Measurements from ENCODE around the gene LOXL1. TPM values are rescaled to one million over a fixed set of nuclear protein-coding genes. Genes with fewer than 3 reads are reported as not detected.
A peak's percentile ranks its signal among the peaks of the same experiment; 100 is the strongest.

The LOXL1 gene
- total RNA-seq, 4 donors from 2014 or later: 22.9 to 63.0 (median 34.5) TPM

- H3K27me3 ChIP-seq: peaks cover 12% of the 10 kb centered on the region
- H3K4me1 ChIP-seq: peaks cover 17 to 80% (median 59%) of the 10 kb centered on the region in 3 donors
- no peak overlapping the region for H3K4me3 ChIP-seq
- no peak for ATAC-seq
- no peaks in the 10 kb centered on the region for H3K9me3 ChIP-seq
- TF ChIP-seq CTCF (IDR thresholded peaks at IDR 0.05) (no peak), POLR2AphosphoS5 (IDR thresholded peaks at IDR 0.05) (no peak), POLR2A (IDR thresholded peaks at IDR 0.05) (no peak), EP300 (IDR thresholded peaks at IDR 0.05) (no peak)
- peak overlapping the region; percentile 83 to 97 (median 96) for H3K27ac ChIP-seq
- peaks cover 0 to 8% of the 10 kb centered on the region in 2 donors for H3K36me3 ChIP-seq
- 80% methylated on average over 1 of the region's 7 CpGs; no CpG with 5 or more reads in 1 of the 2 donors for WGBS, 2 donors (ENCODE audit: low coverage in 1 of 2)
These were observed 3.1 kb upstream of the LOXL1 start for GRCh38 chr15:73923156-73923487.

- peaks cover 17 to 85% (median 63%) of the 10 kb centered on the region in 3 donors for H3K4me1 ChIP-seq
These were observed 2.6 kb upstream of the LOXL1 start for GRCh38 chr15:73923488-73924164.

GRCh38 chr15:73924171-73924921 is 1.9 kb upstream of the LOXL1 start:
- Histone ChIP-seq H3K4me3 (no peak overlapping the region), H3K9me3 (no peaks in the 10 kb centered on the region), H3K4me1 (peaks cover 20 to 93% (median 70%) of the 10 kb centered on the region in 3 donors), H3K36me3 (peaks cover 0 to 3% of the 10 kb centered on the region in 2 donors), H3K27me3 (peaks cover 20% of the 10 kb centered on the region), H3K27ac (peak overlapping the region; percentile 83 to 97 (median 96))
- 0 to 3% methylated on average over 1 to 5 of the region's 12 CpGs for WGBS, 2 donors (ENCODE audit: low coverage in 1 of 2)
- ATAC-seq: peak; percentile 52
- TF ChIP-seq POLR2A (IDR thresholded peaks at IDR 0.05) (no peak), POLR2AphosphoS5 (IDR thresholded peaks at IDR 0.05) (peak; percentile 47)

More at GRCh38 chr15:73923488-73924164, 2.6 kb upstream of the LOXL1 start:
- Histone ChIP-seq H3K36me3 (peaks cover 0 to 3% of the 10 kb centered on the region in 2 donors), H3K9me3 (no peaks in the 10 kb centered on the region), H3K27ac (peak overlapping the region; percentile 83 to 97 (median 96)), H3K27me3 (peaks cover 14% of the 10 kb centered on the region), H3K4me3 (no peak overlapping the region)
- WGBS, 2 donors (ENCODE audit: low coverage in 1 of 2): 46% methylated on average over 3 of the region's 6 CpGs; no CpG with 5 or more reads in 1 of the 2 donors
- ATAC-seq: no peak
- TF ChIP-seq CTCF (IDR thresholded peaks at IDR 0.05) (no peak), POLR2A (IDR thresholded peaks at IDR 0.05) (no peak), EP300 (IDR thresholded peaks at IDR 0.05) (no peak), POLR2AphosphoS5 (IDR thresholded peaks at IDR 0.05) (no peak)

- 22 to 40% methylated on average over 3 to 7 of the region's 8 CpGs for WGBS, 2 donors (ENCODE audit: low coverage in 1 of 2)
- Histone ChIP-seq H3K27ac (peak overlapping the region; percentile 83 to 97 (median 96)), H3K27me3 (peaks cover 22% of the 10 kb centered on the region), H3K36me3 (no peaks in the 10 kb centered on the region), H3K4me1 (peaks cover 20 to 100% (median 85%) of the 10 kb centered on the region in 3 donors), H3K9me3 (no peaks in the 10 kb centered on the region), H3K4me3 (peak overlapping the region; percentile 69 to 79)
- no peak for TF ChIP-seq EP300 (IDR thresholded peaks at IDR 0.05)
- TF ChIP-seq POLR2AphosphoS5 (IDR thresholded peaks at IDR 0.05): no peak
- no peak for TF ChIP-seq POLR2A (IDR thresholded peaks at IDR 0.05)
- no peak for ATAC-seq
These were observed 429 bp upstream of the LOXL1 start for GRCh38 chr15:73925848-73926218.

- H3K4me1 ChIP-seq: peaks cover 20 to 100% (median 78%) of the 10 kb centered on the region in 3 donors
- peaks cover 0 to under 1% of the 10 kb centered on the region in 2 donors for H3K36me3 ChIP-seq
- TF ChIP-seq POLR2AphosphoS5 (IDR thresholded peaks at IDR 0.05) (no peak), POLR2A (IDR thresholded peaks at IDR 0.05) (no peak)
- H3K4me3 ChIP-seq: peak overlapping the region; percentile 69 to 79
- WGBS, 2 donors (ENCODE audit: low coverage in 1 of 2): no CpG with 5 or more reads among the region's 65 CpGs
- H3K9me3 ChIP-seq: no peaks in the 10 kb centered on the region
- peak; percentile 32 for ATAC-seq
- peaks cover 22% of the 10 kb centered on the region for H3K27me3 ChIP-seq
- H3K27ac ChIP-seq: peak overlapping the region; percentile 83 to 97 (median 96)
These were observed 777 bp downstream of the LOXL1 start for GRCh38 chr15:73927003-73927475.

- peak overlapping the region; percentile 83 to 97 (median 96) for H3K27ac ChIP-seq
- no peaks in the 10 kb centered on the region for H3K9me3 ChIP-seq
- TF ChIP-seq POLR2A (IDR thresholded peaks at IDR 0.05) (peak; percentile 35 to 46), CTCF (IDR thresholded peaks at IDR 0.05) (peak in 3 of 4 experiments; percentile 43 to 75 (median 52)), POLR2AphosphoS5 (IDR thresholded peaks at IDR 0.05) (peak; percentile 8), EP300 (IDR thresholded peaks at IDR 0.05) (no peak)
- ATAC-seq: peak; percentile 48
- H3K4me1 ChIP-seq: peaks cover 20 to 100% (median 72%) of the 10 kb centered on the region in 3 donors
- H3K4me3 ChIP-seq: peak overlapping the region; percentile 69 to 79
- peaks cover 0 to 2% of the 10 kb centered on the region in 2 donors for H3K36me3 ChIP-seq
- H3K27me3 ChIP-seq: peaks cover 22% of the 10 kb centered on the region
- no CpG with 5 or more reads among the region's 78 CpGs for WGBS, 2 donors (ENCODE audit: low coverage in 1 of 2)
These were observed 1.4 kb downstream of the LOXL1 start for GRCh38 chr15:73927476-73928240.
